ENCODE measurements around the gene SMG6. TPM values are rescaled to one million over a fixed set of nuclear protein-coding genes. Genes with fewer than 3 reads are reported as not detected.
"Not testable (repeated sequence)": the region's sequence is repeated elsewhere in the genome, so short reads cannot be mapped to it uniquely, and the experiment has no call there.

The SMG6 gene
- polyA plus RNA-seq, 4 donors: 15.9 to 17.1 (median 16.4) TPM

DNA sequence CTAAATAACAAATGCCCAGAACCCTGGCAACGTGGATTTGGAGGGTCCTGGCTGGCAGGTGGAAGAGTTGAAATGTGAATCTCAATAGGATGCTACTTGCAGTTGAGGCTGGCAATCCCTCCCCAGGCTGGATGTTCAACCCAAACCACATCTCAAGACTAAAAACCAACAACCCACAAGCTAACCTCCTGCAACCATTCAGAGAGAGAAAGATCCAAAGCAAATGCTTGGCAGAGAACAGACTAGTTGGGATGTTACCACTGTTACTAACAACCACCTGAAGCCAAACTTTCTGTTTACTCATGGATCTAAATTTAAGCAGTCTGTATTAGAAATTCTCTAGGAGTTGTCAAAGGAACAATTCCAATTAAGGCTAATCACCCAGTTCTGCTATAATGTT is 27.9 kb downstream of the SMG6 start:
- DNase-seq: no peak
- FAIRE-seq: no peak
- WGBS, 3 donors: 69 to 71% (median 70%) methylated on average over 1 of the region's 1 CpG
- H3K9me3 ChIP-seq (ENCODE audit: control insufficient read depth in 2 of 2, insufficient read depth in 1 of 2, low read depth in 1 of 2, low read length in 1 of 2): no peaks in the 10 kb centered on the region
- H3K4me3 ChIP-seq (ENCODE audit: low read depth in 1 of 3, low read length in 3 of 3): no peak overlapping the region
- no peaks in the 10 kb centered on the region for H3K27me3 ChIP-seq (ENCODE audit: control insufficient read depth in 3 of 3, insufficient read depth in 3 of 3, low read length in 3 of 3)
- no peak overlapping the region for H3K27ac ChIP-seq (ENCODE audit: low read depth in 1 of 3, low read length in 2 of 3)
- H3K36me3 ChIP-seq (ENCODE audit: control insufficient read depth in 3 of 3, insufficient read depth in 2 of 3, low read depth in 1 of 3, low read length in 3 of 3): peaks cover 5 to 49% (median 9%) of the 10 kb centered on the region in 3 donors
- no peaks in the 10 kb centered on the region for H3K4me1 ChIP-seq (ENCODE audit: control insufficient read depth in 3 of 3, insufficient read depth in 2 of 3, low read depth in 1 of 3, low read length in 2 of 3)

DNA sequence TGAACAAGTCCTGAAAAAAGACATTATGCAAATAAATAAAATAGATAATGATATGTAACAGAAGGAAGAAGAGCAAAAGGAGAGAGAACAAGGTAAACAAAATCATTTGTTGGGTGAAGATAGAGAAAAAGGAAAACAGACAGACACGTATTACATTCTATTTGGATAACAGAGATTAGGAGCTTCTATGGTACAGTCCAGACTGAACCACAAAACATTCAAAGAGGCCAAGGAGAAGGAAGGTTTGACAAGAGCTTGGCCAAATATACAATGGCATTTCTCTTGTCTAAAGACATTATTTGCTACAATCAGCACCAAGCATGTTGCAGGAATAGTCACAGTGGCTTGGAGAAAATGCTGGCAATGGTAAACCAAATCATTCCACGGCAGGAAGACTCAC is 29.2 kb downstream of the SMG6 start:
- Histone ChIP-seq H3K4me1 (ENCODE audit: control insufficient read depth in 3 of 3, insufficient read depth in 2 of 3, low read depth in 1 of 3, low read length in 2 of 3) (no peaks in the 10 kb centered on the region), H3K27me3 (ENCODE audit: control insufficient read depth in 3 of 3, insufficient read depth in 3 of 3, low read length in 3 of 3) (no peaks in the 10 kb centered on the region), H3K27ac (ENCODE audit: low read depth in 1 of 3, low read length in 2 of 3) (no peak overlapping the region), H3K36me3 (ENCODE audit: control insufficient read depth in 3 of 3, insufficient read depth in 2 of 3, low read depth in 1 of 3, low read length in 3 of 3) (peaks cover 3 to 43% (median 6%) of the 10 kb centered on the region in 3 donors), H3K4me3 (ENCODE audit: low read depth in 1 of 3, low read length in 3 of 3) (no peak overlapping the region), H3K9me3 (ENCODE audit: control insufficient read depth in 2 of 2, insufficient read depth in 1 of 2, low read depth in 1 of 2, low read length in 1 of 2) (no peaks in the 10 kb centered on the region)
- DNase-seq (no peak), FAIRE-seq (no peak)
- WGBS, 3 donors: 51 to 73% (median 70%) methylated on average over 2 of the region's 2 CpGs

DNA sequence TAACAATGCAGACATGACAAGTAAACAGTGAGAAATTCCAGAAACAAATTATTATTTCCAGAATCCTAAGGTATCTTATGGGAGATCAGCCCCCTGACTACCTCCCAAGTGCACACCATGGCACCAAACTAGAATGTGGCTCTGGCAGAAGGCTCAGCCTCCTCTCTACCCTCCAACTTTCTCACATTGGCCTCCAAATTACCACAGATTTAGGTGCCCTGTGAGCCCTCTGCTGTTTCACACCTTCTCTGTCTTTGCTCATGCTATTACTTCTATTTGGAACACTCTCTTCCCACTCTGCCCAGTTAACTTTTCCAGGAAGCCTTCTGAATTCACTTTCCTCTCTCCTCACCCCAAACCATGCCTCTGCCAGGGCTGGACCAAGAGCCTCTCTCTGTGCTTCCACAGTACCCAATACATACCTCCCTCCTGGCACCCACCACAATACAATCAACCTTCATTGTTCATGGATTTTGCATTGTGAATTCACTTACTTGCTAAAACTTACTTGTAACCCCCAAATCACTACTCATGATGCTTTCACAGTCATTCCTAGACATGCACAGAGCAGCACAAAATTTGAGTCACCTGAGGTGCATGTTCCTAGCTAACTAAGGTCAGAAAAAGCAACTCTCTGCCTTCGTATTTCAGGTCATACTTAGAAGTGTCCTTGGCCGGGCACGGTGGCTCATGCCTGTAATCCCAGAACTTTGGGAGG is 31.4 kb downstream of the SMG6 start:
- Histone ChIP-seq H3K4me1 (ENCODE audit: control insufficient read depth in 3 of 3, insufficient read depth in 2 of 3, low read depth in 1 of 3, low read length in 2 of 3) (no peaks in the 10 kb centered on the region), H3K36me3 (ENCODE audit: control insufficient read depth in 3 of 3, insufficient read depth in 2 of 3, low read depth in 1 of 3, low read length in 3 of 3) (peaks cover 0 to 40% (median 4%) of the 10 kb centered on the region in 3 donors), H3K27ac (ENCODE audit: low read depth in 1 of 3, low read length in 2 of 3) (no peak overlapping the region), H3K9me3 (ENCODE audit: control insufficient read depth in 2 of 2, insufficient read depth in 1 of 2, low read depth in 1 of 2, low read length in 1 of 2) (no peaks in the 10 kb centered on the region), H3K4me3 (ENCODE audit: low read depth in 1 of 3, low read length in 3 of 3) (no peak overlapping the region), H3K27me3 (ENCODE audit: control insufficient read depth in 3 of 3, insufficient read depth in 3 of 3, low read length in 3 of 3) (no peaks in the 10 kb centered on the region)
- DNase-seq: no peak
- 92 to 96% (median 92%) methylated on average over 3 of the region's 3 CpGs for WGBS, 3 donors
- FAIRE-seq: no peak

DNA sequence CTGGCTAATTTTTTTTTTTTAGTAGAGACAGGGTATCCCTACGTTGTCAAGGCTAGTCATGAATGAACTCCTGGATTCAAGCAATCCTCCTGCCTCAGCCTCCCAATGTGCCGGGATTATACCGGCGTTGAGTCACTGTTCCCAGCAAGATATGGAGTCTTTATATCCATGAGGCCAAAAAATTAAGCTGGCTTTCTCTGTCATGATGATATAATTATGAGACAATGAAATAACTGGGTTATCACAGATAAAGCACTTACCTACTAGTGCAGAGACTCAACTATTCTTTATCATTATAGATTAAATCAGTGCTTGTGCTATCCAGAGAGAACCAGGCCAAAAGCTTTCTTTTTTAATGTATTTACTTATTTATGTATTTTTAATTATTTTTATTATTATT is 36.2 kb downstream of the SMG6 start:
- 87 to 94% (median 94%) methylated on average over 4 of the region's 4 CpGs for WGBS, 3 donors

DNA sequence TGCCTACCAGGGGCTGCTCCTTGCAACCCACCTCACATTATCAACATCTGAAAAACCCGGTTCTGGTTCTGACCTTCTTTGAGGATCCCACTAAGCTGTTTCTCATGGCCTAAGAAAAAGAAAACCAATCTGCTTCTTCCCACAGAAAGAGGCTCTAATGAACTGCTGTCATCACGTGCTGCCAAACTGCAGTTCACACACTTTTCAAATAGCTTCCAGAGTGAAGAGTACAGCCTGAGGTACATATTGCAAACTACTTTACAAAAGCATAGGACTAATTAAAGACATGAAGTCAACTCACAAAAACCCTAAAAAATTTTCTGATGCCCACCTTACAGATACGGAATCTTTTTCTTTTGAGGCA is 36.7 kb downstream of the SMG6 start:
- FAIRE-seq (no peak), DNase-seq (peak in 1 of 2 donors; percentile 27)
- no peak overlapping the region for H3K4me3 ChIP-seq (ENCODE audit: low read depth in 1 of 3, low read length in 3 of 3)
- H3K27me3 ChIP-seq (ENCODE audit: control insufficient read depth in 3 of 3, insufficient read depth in 3 of 3, low read length in 3 of 3): no peaks in the 10 kb centered on the region
- no peaks in the 10 kb centered on the region for H3K9me3 ChIP-seq (ENCODE audit: control insufficient read depth in 2 of 2, insufficient read depth in 1 of 2, low read depth in 1 of 2, low read length in 1 of 2)
- peak overlapping the region in 2 of 3 donors; percentile 76 to 93 for H3K27ac ChIP-seq (ENCODE audit: low read depth in 1 of 3, low read length in 2 of 3)
- peaks cover 0 to 8% (median 4%) of the 10 kb centered on the region in 3 donors for H3K4me1 ChIP-seq (ENCODE audit: control insufficient read depth in 3 of 3, insufficient read depth in 2 of 3, low read depth in 1 of 3, low read length in 2 of 3)
- H3K36me3 ChIP-seq (ENCODE audit: control insufficient read depth in 3 of 3, insufficient read depth in 2 of 3, low read depth in 1 of 3, low read length in 3 of 3): peaks cover 0 to 20% (median 2%) of the 10 kb centered on the region in 3 donors
- WGBS, 3 donors: 64 to 83% (median 76%) methylated on average over 3 of the region's 3 CpGs

More for the DNA sequence above, 36.2 kb downstream of the SMG6 start:
- Histone ChIP-seq H3K4me3 (ENCODE audit: low read depth in 1 of 3, low read length in 3 of 3) (no peak overlapping the region), H3K27me3 (ENCODE audit: control insufficient read depth in 3 of 3, insufficient read depth in 3 of 3, low read length in 3 of 3) (no peaks in the 10 kb centered on the region), H3K27ac (ENCODE audit: low read depth in 1 of 3, low read length in 2 of 3) (peak overlapping the region in 2 of 3 donors; percentile 25 to 93), H3K36me3 (ENCODE audit: control insufficient read depth in 3 of 3, insufficient read depth in 2 of 3, low read depth in 1 of 3, low read length in 3 of 3) (peaks cover 0 to 20% (median 0%) of the 10 kb centered on the region in 3 donors), H3K4me1 (ENCODE audit: control insufficient read depth in 3 of 3, insufficient read depth in 2 of 3, low read depth in 1 of 3, low read length in 2 of 3) (peaks cover 0 to 6% (median 4%) of the 10 kb centered on the region in 3 donors), H3K9me3 (ENCODE audit: control insufficient read depth in 2 of 2, insufficient read depth in 1 of 2, low read depth in 1 of 2, low read length in 1 of 2) (no peaks in the 10 kb centered on the region)
- DNase-seq: no peak
- FAIRE-seq: no peak

DNA sequence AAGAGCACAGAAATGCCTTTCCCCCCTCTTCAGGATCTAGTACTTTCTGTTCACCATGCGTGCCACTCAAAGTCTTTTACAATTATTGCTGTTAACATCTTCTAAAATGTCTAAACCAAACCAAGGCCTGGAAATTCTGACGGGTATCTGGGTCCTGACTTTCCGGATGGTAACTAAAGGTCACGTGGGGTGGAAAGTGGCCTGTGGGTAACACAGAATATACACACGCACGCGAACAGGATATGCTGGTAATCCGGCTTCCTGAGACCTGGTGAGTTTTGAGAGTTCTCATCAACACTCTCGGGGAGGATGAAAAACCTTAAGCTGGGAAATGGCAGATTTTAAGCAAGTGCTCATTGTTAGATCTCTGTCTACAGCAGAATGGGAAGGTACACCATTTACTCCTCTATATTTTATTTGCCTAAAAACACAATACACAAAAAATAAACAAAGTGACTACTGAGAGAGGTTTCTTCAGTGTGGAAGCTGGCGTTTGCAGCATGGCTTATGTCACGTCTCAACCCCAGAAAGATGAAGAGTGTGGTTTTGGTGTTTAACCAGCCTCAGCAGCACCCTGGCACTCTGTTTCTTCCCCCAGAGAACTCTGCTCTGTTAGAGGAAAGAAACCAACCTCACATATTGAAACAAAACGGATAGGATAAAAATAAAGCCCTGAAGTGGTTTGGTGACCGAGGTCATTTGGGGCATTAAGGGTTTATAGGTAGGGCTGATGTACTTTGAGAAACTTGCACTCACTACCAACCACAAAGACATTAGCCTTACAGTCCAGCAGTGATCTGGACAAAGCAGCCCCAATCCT is 37.3 kb downstream of the SMG6 start:
- Histone ChIP-seq H3K4me1 (ENCODE audit: control insufficient read depth in 3 of 3, insufficient read depth in 2 of 3, low read depth in 1 of 3, low read length in 2 of 3) (peaks cover 0 to 8% (median 4%) of the 10 kb centered on the region in 3 donors), H3K4me3 (ENCODE audit: low read depth in 1 of 3, low read length in 3 of 3) (no peak overlapping the region), H3K9me3 (ENCODE audit: control insufficient read depth in 2 of 2, insufficient read depth in 1 of 2, low read depth in 1 of 2, low read length in 1 of 2) (no peaks in the 10 kb centered on the region), H3K27ac (ENCODE audit: low read depth in 1 of 3, low read length in 2 of 3) (peak overlapping the region in 2 of 3 donors; percentile 76 to 93), H3K36me3 (ENCODE audit: control insufficient read depth in 3 of 3, insufficient read depth in 2 of 3, low read depth in 1 of 3, low read length in 3 of 3) (peaks cover 0 to 20% (median 2%) of the 10 kb centered on the region in 3 donors), H3K27me3 (ENCODE audit: control insufficient read depth in 3 of 3, insufficient read depth in 3 of 3, low read length in 3 of 3) (no peaks in the 10 kb centered on the region)
- DNase-seq (peak; percentile 14 to 72), FAIRE-seq (no peak)
- 68 to 83% (median 70%) methylated on average over 13 of the region's 13 CpGs for WGBS, 3 donors

DNA sequence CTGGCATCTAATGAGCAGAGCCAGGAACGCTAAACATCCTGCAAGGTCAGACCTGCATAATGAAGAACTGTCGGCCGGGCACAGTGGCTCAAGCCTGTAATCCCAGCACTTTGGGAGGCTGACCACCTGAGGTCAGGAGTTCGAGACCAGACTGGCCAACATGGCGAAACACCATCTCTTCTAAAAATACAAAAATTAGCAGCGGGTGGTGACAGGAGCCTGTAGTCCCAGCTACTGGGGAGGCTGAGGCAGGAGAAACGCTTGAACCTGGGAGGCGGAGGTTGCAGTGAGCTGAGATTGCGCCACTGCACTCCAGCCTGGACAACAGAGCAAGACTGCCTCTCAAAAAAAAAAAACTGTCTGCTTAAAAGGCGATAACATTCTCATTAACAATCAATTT is 38.4 kb downstream of the SMG6 start:
- not testable (repeated sequence) for H3K9me3 ChIP-seq (ENCODE audit: control insufficient read depth in 2 of 2, insufficient read depth in 1 of 2, low read depth in 1 of 2, low read length in 1 of 2); H3K4me3 ChIP-seq (ENCODE audit: low read depth in 1 of 3, low read length in 3 of 3); H3K4me1 ChIP-seq (ENCODE audit: control insufficient read depth in 3 of 3, insufficient read depth in 2 of 3, low read depth in 1 of 3, low read length in 2 of 3); DNase-seq; H3K27me3 ChIP-seq (ENCODE audit: control insufficient read depth in 3 of 3, insufficient read depth in 3 of 3, low read length in 3 of 3); FAIRE-seq
- WGBS, 3 donors: 90 to 94% (median 93%) methylated on average over 10 of the region's 10 CpGs
- Histone ChIP-seq H3K27ac (ENCODE audit: low read depth in 1 of 3, low read length in 2 of 3) (peak overlapping the region in 2 of 3 donors; percentile 72 to 73), H3K36me3 (ENCODE audit: control insufficient read depth in 3 of 3, insufficient read depth in 2 of 3, low read depth in 1 of 3, low read length in 3 of 3) (peaks cover 0 to 19% (median 2%) of the 10 kb centered on the region in 3 donors)

DNA sequence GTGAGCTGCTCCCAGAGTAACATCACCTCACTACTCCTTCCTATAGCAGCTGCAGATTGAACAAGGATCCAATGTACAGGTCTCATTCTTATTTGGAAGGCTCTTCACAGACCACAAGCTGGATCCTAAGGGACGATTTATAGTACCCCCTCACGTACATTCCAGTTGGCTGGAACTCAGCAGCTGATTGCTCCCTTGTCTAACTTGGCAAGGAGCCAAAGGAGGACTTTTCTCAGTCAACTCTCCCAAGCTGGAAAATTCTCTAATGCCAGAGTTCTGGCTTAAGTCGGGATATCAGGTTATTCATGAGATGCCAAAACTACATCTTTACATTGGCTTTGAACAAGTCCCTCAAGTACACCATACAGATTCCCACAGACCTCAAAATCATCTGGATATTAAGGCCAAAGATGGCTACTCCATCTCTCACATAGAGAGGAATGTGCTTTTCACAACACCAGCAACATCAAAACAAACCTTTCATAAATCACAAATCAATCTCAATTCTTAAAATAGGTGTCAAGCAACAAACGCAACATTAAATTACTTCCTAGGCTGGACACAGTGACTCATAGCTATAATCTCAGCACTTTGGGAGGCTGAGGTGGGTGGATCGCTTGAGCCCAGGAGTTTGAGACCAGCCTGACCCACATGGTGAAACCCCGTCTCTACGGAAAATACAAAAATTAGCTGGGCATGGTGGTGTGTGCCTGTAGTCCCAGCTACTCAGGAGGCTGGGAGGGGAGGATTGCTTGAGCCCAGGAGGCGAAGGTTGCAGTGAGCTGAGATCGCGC is 39.3 kb downstream of the SMG6 start:
- Histone ChIP-seq H3K36me3 (ENCODE audit: control insufficient read depth in 3 of 3, insufficient read depth in 2 of 3, low read depth in 1 of 3, low read length in 3 of 3) (peaks cover 0 to 16% (median 2%) of the 10 kb centered on the region in 3 donors), H3K27ac (ENCODE audit: low read depth in 1 of 3, low read length in 2 of 3) (peak overlapping the region; percentile 3 to 80 (median 66)), H3K4me1 (ENCODE audit: control insufficient read depth in 3 of 3, insufficient read depth in 2 of 3, low read depth in 1 of 3, low read length in 2 of 3) (peaks cover 0 to 8% (median 4%) of the 10 kb centered on the region in 3 donors), H3K27me3 (ENCODE audit: control insufficient read depth in 3 of 3, insufficient read depth in 3 of 3, low read length in 3 of 3) (no peaks in the 10 kb centered on the region), H3K4me3 (ENCODE audit: low read depth in 1 of 3, low read length in 3 of 3) (no peak overlapping the region), H3K9me3 (ENCODE audit: control insufficient read depth in 2 of 2, insufficient read depth in 1 of 2, low read depth in 1 of 2, low read length in 1 of 2) (no peaks in the 10 kb centered on the region)
- DNase-seq: peak in 1 of 2 donors; percentile 18
- FAIRE-seq: no peak
- 69 to 77% (median 73%) methylated on average over 10 of the region's 10 CpGs for WGBS, 3 donors
